DOHH2 (cell line): ENCODE data around the gene MOB4.

ENCODE experiments used
- H3F3A ChIP-seq: fragments of 200-600 bp; sonication (generic), shearing (Covaris generic); 2 replicates; pipeline ENCODE4 v1.6.0; 2016; ENCODE audit warnings: antibody characterized with exemption, mild to moderate bottlenecking; ENCODE audit not compliant: control insufficient read depth, insufficient read depth
- H3K27ac ChIP-seq: fragments of 200-600 bp; sonication (generic); 2 replicates; pipeline ENCODE4 v1.5.1; 2014; ENCODE audit warnings: low read depth, mild to moderate bottlenecking, low read length, moderate library complexity
- H3K27me3 ChIP-seq: fragments of 200-600 bp; sonication (generic); 2 replicates; pipeline ENCODE4 v1.6.1; 2014; ENCODE audit warnings: mild to moderate bottlenecking, low read length, mixed read lengths; ENCODE audit not compliant: control insufficient read depth
- H3K36me3 ChIP-seq: fragments of 200-600 bp; sonication (generic); 2 replicates; pipeline ENCODE4 v1.6.1; 2014; ENCODE audit warnings: mild to moderate bottlenecking, low read length, moderate library complexity, mixed read lengths; ENCODE audit not compliant: control insufficient read depth
- H3K4me1 ChIP-seq: fragments of 200-600 bp; sonication (generic); 2 replicates; pipeline ENCODE4 v1.6.1; 2014; ENCODE audit warnings: mild to moderate bottlenecking, low read length, mixed read lengths; ENCODE audit not compliant: control insufficient read depth
- H3K4me2 ChIP-seq: fragments of 200-600 bp; sonication (generic); 2 replicates; pipeline ENCODE4 v1.6.0; 2014; ENCODE audit warnings: mild to moderate bottlenecking, low read length, moderate library complexity
- H3K4me3 ChIP-seq: fragments of 200-600 bp; sonication (generic); 2 replicates; pipeline ENCODE4 v1.5.1; 2014; ENCODE audit warnings: mild to moderate bottlenecking, low read length, mixed read lengths
- H3K79me2 ChIP-seq: fragments of 200-600 bp; sonication (generic); 2 replicates; pipeline ENCODE4 v1.6.1; 2014; ENCODE audit warnings: mild to moderate bottlenecking, low read length, mixed read lengths; ENCODE audit not compliant: control insufficient read depth
- H3K9me2 ChIP-seq: fragments of 200-600 bp; sonication (generic); replicated peaks from 2 replicates; pipeline ENCODE4 v1.6.1; 2014; ENCODE audit warnings: mild to moderate bottlenecking, low read length, mixed read lengths; ENCODE audit not compliant: control insufficient read depth
- H3K9me3 ChIP-seq: fragments of 200-600 bp; sonication (generic); 2 replicates; pipeline ENCODE4 v1.6.1; 2014; ENCODE audit warnings: antibody characterized with exemption, low read length, mixed read lengths; ENCODE audit not compliant: control insufficient read depth, insufficient read depth
- H4K20me1 ChIP-seq: fragments of 200-600 bp; sonication (generic); 2 replicates; pipeline ENCODE4 v1.6.0; 2014; ENCODE audit warnings: low read depth, mild to moderate bottlenecking, antibody characterized with exemption, low read length, moderate library complexity; ENCODE audit not compliant: control insufficient read depth, insufficient read depth
- CTCF ChIP-seq: fragments of 200-600 bp; sonication (generic); IDR thresholded peaks from one replicate; pipeline ENCODE4 v1.5.1; 2014; ENCODE audit warnings: antibody characterized with exemption, mild to moderate bottlenecking, low read depth, low read length; ENCODE audit not compliant: poor library complexity, severe bottlenecking
- EZH2phosphoT487 ChIP-seq: fragments of 200-600 bp; sonication (generic); IDR thresholded peaks from 2 replicates; pipeline ENCODE4 v1.6.1; 2017; ENCODE audit warnings: borderline replicate concordance, mild to moderate bottlenecking, antibody characterized with exemption, low read length, moderate library complexity, mixed read lengths

MOB4 gene

GRCh38 chr2:197515739-197516392 lies at the start of gene MOB4:
Gene MOB4 (plus strand): TSS chr2:197516066. CDS start chr2:197516087, 21 bp downstream.
- Histone ChIP-seq H3K27me3 (no peaks in the 10 kb centered on the region), H3K79me2 (peaks cover 72% of the 10 kb centered on the region), H4K20me1 (no peaks in the 10 kb centered on the region), H3K4me2 (peak within 1 kb of the TSS; percentile 85), H3K36me3 (peaks cover 50% of the 10 kb centered on the region), H3K9me3 (peaks cover 5% of the 10 kb centered on the region), H3K4me1 (peaks cover 27% of the 10 kb centered on the region), H3K4me3 (peak within 1 kb of the TSS; percentile 85), H3K9me2 (no peaks in the 10 kb centered on the region), H3K27ac (peak within 1 kb of the TSS; percentile 92), H3F3A (peaks cover 23% of the 10 kb centered on the region)
- TF ChIP-seq EZH2phosphoT487 (no peak), CTCF (no peak)

GRCh38 chr2:197472166-197472565 lies 43.7 kb upstream of the MOB4 start:
- no peaks in the 10 kb centered on the region for H3K9me2 ChIP-seq
- H3K9me3 ChIP-seq = no peaks in the 10 kb centered on the region
- H3K4me2 ChIP-seq = no peak overlapping the region
- H3K27me3 ChIP-seq = no peaks in the 10 kb centered on the region
- H4K20me1 ChIP-seq = no peaks in the 10 kb centered on the region
- H3F3A ChIP-seq = no peaks in the 10 kb centered on the region
- no peak overlapping the region for H3K4me3 ChIP-seq
- no peak overlapping the region for H3K27ac ChIP-seq
- TF ChIP-seq CTCF = no peak
- no peak for TF ChIP-seq EZH2phosphoT487
- peaks cover 49% of the 10 kb centered on the region for H3K36me3 ChIP-seq
- no peaks in the 10 kb centered on the region for H3K79me2 ChIP-seq
- H3K4me1 ChIP-seq = no peaks in the 10 kb centered on the region

- H4K20me1 ChIP-seq = no peaks in the 10 kb centered on the region
- H3K9me2 ChIP-seq = no peaks in the 10 kb centered on the region
- peaks cover 10% of the 10 kb centered on the region; the same call in 1 of the 2 replicates for H3F3A ChIP-seq
- no peaks in the 10 kb centered on the region for H3K9me3 ChIP-seq
- no peak for TF ChIP-seq EZH2phosphoT487
- no peak for TF ChIP-seq CTCF
- H3K36me3 ChIP-seq = peaks cover 31% of the 10 kb centered on the region
- no peaks in the 10 kb centered on the region for H3K79me2 ChIP-seq
- H3K27me3 ChIP-seq = no peaks in the 10 kb centered on the region
- H3K4me1 ChIP-seq = peaks cover 6% of the 10 kb centered on the region
- H3K4me3 ChIP-seq = no peak overlapping the region
- H3K4me2 ChIP-seq = no peak overlapping the region
- no peak overlapping the region for H3K27ac ChIP-seq
These were observed 38.1 kb upstream of the MOB4 start for GRCh38 chr2:197477797-197478196.
